Stomach (tissue), 4 donors: ENCODE measurements around the gene OCIAD2.

Experiments
- EP300 ChIP-seq: sonication (generic); formaldehyde crosslinking; IDR thresholded peaks from one replicate; pipeline ENCODE4 v1.6.1; 2017; ENCODE audit warnings: antibody characterized with exemption
- POLR2A ChIP-seq, 4 donors: fragments of 450-650 bp; IDR thresholded peaks; one replicate each; pipeline ENCODE4 v1.6.1; 2016; ENCODE audit warnings: antibody characterized with exemption in 4 of 4, control low read depth in 2 of 4, mild to moderate bottlenecking in 1 of 4, moderate library complexity in 1 of 4
- POLR2AphosphoS5 ChIP-seq, 3 donors: sonication (generic); formaldehyde crosslinking; IDR thresholded peaks; one replicate each; pipeline ENCODE4 v1.6.1; 2016; ENCODE audit warnings: antibody characterized with exemption in 3 of 3
- TF ChIP-seq, protein P1 (sequence below), 7 experiments: fragments of 450-650 bp in 4 of 7; fragments of 200-600 bp in 3 of 7; sonication (generic) in 3 of 7; IDR thresholded peaks; one replicate each; pipeline ENCODE4 v1.5.1; 2016 to 2019; ENCODE audit warnings: antibody characterized with exemption in 7 of 7, control low read depth in 2 of 7, mild to moderate bottlenecking in 1 of 7

DNA sequence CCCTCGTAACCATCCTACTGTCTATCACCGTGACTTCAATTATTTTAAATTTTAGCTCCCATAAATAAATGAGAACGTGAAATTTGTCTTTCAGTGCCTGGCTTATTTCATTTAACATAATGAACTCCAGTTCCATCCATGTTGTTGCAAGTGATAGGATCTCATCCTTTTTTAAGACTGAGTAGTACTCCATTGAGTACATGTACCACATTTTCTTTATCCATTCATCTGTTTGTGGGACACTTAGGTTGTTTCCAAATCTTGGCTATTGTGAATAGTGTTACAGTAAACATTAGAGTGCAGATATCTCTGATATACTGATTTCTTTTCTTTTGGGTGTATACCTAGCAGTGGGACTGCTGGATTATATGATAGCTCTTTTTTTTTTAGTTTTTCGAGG lies 42.8 kb downstream of the OCIAD2 start:
- TF ChIP-seq, protein P1, sequence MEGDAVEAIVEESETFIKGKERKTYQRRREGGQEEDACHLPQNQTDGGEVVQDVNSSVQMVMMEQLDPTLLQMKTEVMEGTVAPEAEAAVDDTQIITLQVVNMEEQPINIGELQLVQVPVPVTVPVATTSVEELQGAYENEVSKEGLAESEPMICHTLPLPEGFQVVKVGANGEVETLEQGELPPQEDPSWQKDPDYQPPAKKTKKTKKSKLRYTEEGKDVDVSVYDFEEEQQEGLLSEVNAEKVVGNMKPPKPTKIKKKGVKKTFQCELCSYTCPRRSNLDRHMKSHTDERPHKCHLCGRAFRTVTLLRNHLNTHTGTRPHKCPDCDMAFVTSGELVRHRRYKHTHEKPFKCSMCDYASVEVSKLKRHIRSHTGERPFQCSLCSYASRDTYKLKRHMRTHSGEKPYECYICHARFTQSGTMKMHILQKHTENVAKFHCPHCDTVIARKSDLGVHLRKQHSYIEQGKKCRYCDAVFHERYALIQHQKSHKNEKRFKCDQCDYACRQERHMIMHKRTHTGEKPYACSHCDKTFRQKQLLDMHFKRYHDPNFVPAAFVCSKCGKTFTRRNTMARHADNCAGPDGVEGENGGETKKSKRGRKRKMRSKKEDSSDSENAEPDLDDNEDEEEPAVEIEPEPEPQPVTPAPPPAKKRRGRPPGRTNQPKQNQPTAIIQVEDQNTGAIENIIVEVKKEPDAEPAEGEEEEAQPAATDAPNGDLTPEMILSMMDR (IDR thresholded peaks at IDR 0.05) = no peak
- TF ChIP-seq EP300 (no peak), POLR2AphosphoS5 (IDR thresholded peaks at IDR 0.05) (no peak), POLR2A (IDR thresholded peaks at IDR 0.05) (no peak)
